ENCODE results near the gene TRIM22. TPM values are rescaled to one million over a fixed set of nuclear protein-coding genes. Genes with fewer than 3 reads are reported as not detected.

The TRIM22 gene
- total RNA-seq, 1 donor from 2014 or later: 61.0 TPM

GRCh38 chr11:5738431-5738830 is 48.8 kb downstream of the TRIM22 start:
- no peak for DNase-seq (ENCODE audit: low read depth)

DNA sequence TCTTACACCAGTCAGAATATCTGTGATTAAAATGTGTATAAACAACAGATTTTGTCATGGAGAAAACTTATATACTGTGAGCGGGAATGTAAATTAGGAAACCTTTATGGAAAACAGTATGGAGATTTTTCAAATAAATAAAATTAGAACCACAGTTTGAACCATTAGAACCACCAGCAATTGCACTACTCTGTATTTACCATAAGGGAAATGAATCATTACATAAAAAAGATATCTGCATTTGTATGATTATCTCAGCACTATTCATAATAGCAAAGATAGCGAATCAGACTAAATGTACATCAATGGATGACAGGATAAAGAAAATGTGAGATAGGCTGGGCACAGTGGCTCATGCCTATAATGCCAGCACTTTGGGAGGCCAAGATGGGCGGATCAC is 57.0 kb downstream of the TRIM22 start:
- no peak for DNase-seq (ENCODE audit: low read depth)

GRCh38 chr11:5749836-5750235 is 60.2 kb downstream of the TRIM22 start:
- DNase-seq (ENCODE audit: low read depth): no peak

DNA sequence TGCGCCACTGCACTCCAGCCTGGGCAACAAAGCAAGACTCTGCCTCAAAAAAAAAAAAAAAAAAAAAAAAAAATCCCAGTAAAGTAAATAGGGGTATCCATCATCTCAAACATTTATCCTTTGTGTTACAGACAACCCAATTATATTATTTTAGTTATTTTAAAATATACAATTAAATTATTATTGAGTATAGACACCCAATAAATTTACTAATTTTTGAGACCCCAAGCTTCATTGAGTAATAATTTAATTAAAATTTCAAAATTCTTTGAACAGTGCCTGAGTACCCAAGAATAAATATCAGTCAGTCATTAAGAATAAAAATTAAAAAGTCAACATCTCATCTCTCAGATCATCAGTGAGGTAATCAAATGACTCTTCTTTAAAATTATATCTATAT is 64.4 kb downstream of the TRIM22 start, which contains the start of gene OR52N4:
Gene OR52N4 (plus strand): TSS at position 301 of the 400 bp plus-strand sequence. CDS start 498 bp downstream, outside the sequence.
- DNase-seq (ENCODE audit: low read depth): no peak

Other genes with a start within 250 kb of the TRIM22 start
- gene OR51I1, start 248.3 kb upstream of the TRIM22 start, total RNA-seq: not detected in 2 replicates
- not detected in 2 replicates for gene OR51I2, start 240.5 kb upstream of the TRIM22 start, total RNA-seq
- not detected in 2 replicates for gene OR52D1, start 201.1 kb upstream of the TRIM22 start, total RNA-seq
- gene UBQLN3, start 179.8 kb upstream of the TRIM22 start, total RNA-seq: 0.05 and 0.16 TPM in 2 replicates
- 0.32 and 0.42 TPM in 2 replicates for gene UBQLNL, start 173.1 kb upstream of the TRIM22 start, total RNA-seq
- gene OR52H1, start 141.2 kb upstream of the TRIM22 start, total RNA-seq: not detected in 2 replicates
- not detected in 2 replicates for gene OR52B6, start 108.9 kb upstream of the TRIM22 start, total RNA-seq
- 0.31 and 0.40 TPM in 2 replicates for gene TRIM6, start 93.2 kb upstream of the TRIM22 start, total RNA-seq
- 2.7 and 4.4 TPM in 2 replicates for gene TRIM34, start 64.8 kb upstream of the TRIM22 start, total RNA-seq
- 36.3 and 45.8 TPM in 2 replicates for gene TRIM5, start 4.7 kb upstream of the TRIM22 start, total RNA-seq
- not detected in 2 replicates for gene OR56B1, start 46.7 kb downstream of the TRIM22 start, total RNA-seq
- not detected in 2 replicates for gene OR52N4, start 64.5 kb downstream of the TRIM22 start, total RNA-seq
- not detected in 2 replicates for gene OR52N5, start 93.6 kb downstream of the TRIM22 start, total RNA-seq
- gene OR52N1, start 101.5 kb downstream of the TRIM22 start, total RNA-seq: not detected in 2 replicates
- gene OR52N2, start 119.1 kb downstream of the TRIM22 start, total RNA-seq: not detected in 2 replicates
- gene OR52E6, start 152.1 kb downstream of the TRIM22 start, total RNA-seq: not detected in 2 replicates
- not detected in 2 replicates for gene OR52E8, start 167.9 kb downstream of the TRIM22 start, total RNA-seq
- gene OR52E4, start 190.8 kb downstream of the TRIM22 start, total RNA-seq: not detected in 2 replicates
- gene OR52E5, start 203.4 kb downstream of the TRIM22 start, total RNA-seq: not detected in 2 replicates